HG03521 (cell line): Measurements from ENCODE around the gene TAB3.

Experiments
- ATAC-seq: cut with Tn5 transposase; IDR thresholded peaks from one replicate; pipeline ENCODE4 v1.9.1; 2021; ENCODE audit warnings: mild to moderate bottlenecking, moderate library complexity; ENCODE audit not compliant: unreplicated experiment

Gene TAB3, protein sequence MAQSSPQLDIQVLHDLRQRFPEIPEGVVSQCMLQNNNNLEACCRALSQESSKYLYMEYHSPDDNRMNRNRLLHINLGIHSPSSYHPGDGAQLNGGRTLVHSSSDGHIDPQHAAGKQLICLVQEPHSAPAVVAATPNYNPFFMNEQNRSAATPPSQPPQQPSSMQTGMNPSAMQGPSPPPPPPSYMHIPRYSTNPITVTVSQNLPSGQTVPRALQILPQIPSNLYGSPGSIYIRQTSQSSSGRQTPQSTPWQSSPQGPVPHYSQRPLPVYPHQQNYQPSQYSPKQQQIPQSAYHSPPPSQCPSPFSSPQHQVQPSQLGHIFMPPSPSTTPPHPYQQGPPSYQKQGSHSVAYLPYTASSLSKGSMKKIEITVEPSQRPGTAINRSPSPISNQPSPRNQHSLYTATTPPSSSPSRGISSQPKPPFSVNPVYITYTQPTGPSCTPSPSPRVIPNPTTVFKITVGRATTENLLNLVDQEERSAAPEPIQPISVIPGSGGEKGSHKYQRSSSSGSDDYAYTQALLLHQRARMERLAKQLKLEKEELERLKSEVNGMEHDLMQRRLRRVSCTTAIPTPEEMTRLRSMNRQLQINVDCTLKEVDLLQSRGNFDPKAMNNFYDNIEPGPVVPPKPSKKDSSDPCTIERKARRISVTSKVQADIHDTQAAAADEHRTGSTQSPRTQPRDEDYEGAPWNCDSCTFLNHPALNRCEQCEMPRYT

DNA sequence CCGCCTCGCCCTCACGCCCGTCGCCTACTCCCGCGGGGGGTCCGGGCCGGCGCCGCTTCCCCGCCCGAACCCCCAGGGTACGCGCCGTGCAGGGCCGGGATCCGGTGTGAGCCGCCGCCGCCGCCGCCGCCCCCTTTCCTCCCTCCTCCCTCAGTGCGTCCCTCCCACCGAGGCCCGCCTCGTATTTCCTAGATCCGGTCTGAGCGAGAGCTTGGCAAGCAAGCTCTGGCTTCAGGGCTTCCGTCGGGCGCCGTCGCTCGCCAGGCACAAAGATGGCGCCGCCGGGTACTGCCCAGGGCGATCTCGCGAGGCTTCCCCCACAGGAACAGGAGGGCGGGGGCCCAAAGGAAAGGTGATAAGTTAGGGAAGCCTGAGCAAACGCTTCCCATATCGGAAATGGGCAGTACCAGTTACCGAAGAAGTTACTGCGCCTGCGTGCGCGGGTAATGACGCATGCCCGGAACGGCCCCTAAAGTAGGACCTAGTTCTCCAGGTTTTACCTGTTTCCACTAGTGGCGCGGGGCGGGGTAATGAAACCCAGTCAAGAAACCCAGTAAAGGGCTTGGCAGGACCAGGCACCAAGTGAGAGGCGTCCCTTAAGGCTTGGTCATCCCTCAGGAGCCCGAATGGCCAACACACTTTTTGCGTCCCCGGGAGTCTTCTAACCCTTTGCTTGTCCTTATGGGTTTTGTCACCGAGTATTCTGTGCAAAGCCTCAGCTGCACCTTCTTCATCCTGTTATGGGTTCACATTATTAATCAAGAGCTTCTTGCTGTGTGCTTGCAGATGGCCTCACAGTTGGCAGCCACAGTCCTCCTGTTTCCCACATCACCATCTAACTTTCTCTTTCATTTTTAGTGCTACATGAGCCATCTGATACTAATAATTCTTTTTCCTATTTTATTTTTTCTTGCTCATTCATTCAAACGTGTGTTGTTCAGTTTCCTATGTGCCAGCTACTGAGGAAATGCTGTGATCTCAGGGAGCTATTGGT is at the start of gene TAB3:
TAB3 (minus strand) TSS at position 108 of the 994 bp plus-strand sequence. CDS start 29,666 bp downstream, outside the sequence.
- ATAC-seq: peak; percentile 88

DNA sequence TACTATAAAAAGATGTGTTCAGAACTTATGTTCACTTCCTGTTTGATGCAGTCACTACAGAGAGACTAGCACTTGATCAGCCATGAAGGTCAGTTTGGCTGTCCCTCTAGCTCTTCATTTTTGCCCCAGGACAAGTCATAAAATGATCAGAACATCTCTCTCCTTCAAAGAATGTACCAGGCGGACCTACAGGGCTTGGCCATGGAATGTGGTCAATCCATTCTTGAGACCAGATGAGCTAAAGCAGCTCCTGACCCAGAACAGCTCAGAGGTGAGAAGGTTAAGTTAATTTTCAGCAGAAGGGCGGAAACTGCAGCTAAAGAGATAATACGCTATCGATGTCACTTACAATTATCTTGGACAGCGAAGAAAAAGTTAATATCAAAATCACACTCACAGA is 49.2 kb upstream of the TAB3 start:
- ATAC-seq: no peak

DNA sequence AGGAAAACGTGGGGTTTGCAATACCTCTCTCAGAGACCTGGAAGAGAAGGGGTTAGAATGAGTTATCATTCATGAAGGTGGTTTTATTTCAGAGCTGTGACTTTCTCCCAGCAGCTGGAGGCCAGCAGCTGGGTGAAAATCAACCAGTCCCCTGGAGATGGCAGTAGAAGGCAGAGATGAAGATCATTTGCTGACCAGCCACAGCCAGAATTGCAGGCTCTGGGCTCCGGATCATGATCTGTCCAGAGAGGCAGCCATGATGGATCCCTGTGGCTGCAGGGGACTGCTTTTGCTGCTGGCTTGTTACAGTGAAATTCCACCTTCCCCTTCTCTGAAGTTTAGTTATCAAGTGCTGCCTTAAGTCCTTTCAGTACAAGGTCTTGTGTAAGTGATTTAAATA is 46.9 kb upstream of the TAB3 start:
- ATAC-seq: no peak

DNA sequence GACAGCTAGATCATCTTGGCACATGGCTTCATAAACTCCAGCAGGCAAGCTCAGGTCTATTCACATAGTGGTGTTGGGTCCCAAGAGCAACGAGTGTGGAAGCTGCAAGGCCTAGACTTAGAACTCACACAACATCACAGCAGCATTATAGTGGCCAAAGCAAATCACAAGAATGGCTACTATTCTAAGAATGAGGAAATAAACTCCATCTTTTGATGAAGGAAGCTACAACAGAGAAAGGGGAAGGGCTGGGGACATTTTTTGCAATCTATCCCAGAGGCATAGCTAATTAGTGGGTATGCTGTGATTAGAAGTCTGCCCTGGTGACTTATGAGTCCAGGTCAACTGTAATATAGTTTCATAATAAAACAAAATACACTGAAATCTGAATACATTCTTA is 42.9 kb upstream of the TAB3 start:
- ATAC-seq: no peak

DNA sequence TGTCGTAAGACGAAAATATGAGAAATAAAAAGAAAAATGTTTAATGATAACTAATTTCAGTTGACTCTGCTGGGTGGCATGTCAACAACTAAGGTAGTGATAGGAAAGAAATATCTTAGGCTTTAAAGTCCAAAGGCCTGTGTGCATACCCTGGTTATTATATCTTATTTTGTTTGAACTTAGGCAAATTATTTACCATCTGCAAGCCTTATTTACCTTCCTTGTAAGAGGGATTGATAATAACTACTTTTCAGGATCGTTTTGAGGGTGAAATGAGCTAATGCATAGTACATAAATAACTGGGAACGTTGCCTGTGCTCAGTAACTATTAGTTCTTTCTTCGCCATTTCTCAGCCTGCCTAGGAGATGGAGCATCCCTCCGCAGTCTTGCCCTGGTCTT is 41.6 kb upstream of the TAB3 start:
- no peak for ATAC-seq

DNA sequence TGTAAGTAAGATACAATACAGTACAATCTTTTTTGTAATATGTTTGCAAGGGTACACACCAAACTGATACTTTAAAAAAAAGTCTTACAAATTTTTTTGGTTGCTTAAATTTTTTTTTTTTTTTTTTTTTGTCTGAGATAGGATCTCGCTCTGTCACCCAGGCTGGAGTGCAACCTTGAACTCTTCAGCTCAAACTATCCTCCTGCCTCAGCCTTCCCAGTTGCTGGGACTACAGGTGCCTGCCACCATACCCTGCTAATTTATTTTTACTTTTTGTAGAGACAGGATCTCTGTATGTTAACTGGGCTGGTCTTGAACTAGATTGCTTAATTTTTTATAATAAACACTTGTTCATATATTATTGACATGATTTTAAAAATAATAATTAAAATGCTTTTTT is 41.1 kb upstream of the TAB3 start:
- no peak for ATAC-seq

DNA sequence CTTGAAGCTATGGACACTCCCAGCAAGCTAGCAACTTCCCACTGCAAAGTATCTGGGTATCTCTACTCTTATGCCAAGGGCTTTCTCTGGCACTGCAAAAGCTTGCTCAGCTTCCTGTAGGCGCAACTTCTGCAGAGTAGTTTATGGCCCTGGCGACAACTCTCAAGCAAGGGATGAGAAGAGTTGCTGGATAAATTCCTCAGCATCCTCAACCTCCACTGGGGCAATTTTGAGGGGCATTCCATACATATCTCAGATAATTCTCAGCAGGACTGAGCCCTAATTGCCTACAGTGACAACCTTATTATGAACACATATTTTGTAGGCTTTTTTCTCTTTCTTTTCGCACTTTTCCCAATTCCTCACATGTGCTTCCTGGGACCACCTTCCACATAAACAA is 31.2 kb upstream of the TAB3 start:
- no peak for ATAC-seq

DNA sequence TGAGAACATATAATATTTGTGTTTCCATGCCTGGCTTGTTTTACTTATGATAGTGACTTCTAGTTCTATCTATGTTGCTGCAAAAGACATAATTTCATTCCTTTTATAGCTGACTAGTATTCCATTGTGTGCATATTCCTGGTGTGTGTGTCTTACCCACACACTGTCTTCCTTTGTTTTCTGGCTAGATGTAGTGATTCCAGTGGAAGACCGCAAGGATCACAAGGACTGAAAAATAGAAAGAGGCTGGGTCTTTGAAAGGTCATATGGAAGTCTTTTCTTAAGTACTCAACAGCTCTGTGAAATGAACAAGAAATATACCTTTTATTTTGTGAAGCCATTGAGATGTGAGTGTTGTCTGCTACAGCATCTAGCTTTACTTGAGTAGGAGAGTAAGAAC is 29.4 kb upstream of the TAB3 start:
- ATAC-seq: no peak

DNA sequence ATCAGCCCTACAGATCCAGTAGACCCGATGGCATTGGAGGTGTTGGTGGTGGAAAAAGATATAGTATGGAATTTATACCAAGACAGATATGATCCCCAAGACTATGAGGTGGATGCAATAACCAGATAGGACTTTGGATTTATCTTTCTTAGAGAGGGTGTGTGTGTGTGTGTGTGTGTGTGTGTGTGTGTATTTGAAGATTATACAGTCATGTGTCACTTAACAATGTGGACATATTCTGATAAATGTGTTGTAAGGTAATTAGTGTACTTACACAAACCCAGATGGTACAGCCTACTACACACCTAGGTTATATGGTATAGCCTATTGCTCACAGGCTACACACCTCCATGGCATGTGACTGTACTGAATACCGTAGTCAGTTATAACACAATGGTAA is 24.4 kb upstream of the TAB3 start:
- ATAC-seq: no peak

DNA sequence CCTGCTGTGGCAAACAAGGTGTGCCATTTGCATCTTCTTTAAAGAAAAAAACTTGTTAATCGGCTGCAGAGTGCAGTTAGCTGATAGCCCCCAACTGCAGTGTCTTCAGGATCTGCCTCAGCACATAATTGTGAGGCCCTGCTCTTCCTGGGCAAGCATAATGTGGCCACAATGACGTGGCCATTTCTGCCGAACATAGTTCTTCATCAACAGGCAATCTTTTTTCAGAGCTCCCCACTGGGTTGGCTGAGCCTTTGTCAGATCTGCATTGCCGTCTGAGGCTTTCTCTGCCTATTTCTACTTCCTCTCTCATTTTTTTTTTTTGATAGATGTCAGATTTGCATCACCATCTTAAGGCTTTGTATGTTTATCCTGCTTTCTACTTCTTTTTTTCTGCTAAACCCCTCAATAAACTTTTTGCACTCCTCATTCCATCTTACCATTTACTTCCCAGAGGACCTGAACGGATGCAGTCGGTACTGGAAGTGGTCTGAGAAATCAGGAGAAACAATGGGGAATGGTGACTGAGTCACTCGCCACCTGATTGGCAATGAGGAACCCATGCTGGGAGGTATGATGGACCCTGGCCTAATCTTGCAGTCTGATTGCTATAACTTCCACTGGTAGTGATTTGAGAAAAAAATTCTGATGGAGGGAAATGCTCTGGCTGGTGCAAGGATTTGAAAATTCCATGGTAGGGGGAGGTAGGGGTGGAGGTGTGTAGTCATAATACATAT is 21.2 kb upstream of the TAB3 start:
- ATAC-seq: no peak

DNA sequence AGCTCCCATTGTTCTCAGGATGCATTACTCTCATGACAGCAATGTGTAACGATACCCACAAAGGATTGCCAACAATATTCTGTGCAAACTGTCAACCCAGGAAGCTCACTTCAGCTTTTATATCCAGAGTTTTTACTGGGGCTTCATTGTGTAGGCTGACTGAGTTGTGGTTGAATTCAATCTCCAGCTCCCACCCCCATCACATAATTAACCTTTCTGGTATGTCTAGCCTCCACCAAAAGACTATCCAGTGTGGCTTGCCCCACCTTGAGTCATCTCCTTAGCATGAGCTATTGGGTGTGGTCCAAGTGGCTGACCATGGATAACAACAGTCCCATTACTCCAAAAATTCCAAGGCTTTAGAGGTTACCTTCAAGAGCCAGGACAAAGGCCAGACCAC is 17.7 kb upstream of the TAB3 start:
- no peak for ATAC-seq

DNA sequence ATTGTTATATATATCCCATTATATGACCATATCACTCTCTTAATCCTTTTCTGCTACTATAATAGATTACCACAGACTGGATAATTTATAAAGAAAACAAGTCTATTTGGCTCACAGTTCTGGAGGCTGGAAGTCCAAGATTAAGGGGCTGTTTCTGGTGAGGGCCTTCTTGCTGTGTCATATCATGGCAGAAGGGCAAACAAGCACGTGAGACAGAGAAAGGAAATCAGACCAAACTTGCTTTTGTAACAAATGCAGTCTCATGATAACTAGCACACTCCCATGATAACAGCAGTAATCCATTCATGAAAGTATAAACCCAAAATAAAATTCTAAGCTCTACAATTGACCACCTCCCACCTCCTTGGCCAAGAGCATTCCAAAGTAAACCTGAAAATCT is 16.3 kb upstream of the TAB3 start:
- ATAC-seq: no peak

DNA sequence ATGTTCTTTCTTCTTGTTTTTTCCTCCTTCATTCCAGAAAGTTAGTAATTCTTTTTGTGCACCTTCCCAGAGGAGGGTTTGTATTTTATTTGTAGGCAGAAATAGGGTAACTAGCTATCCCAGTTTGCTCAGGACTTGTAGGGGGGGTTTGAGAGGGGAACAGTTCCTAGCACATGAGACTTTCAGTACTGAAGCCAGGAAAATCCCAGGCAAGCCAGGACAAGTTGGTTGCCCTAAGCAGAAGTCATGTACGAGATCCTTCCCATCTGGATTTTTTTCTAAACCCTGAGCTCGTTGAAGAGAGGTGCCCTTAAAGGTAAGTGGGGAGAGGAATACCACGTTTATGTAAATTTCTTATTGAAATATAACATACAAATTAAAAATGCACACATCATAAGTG is 15.6 kb upstream of the TAB3 start:
- no peak for ATAC-seq

DNA sequence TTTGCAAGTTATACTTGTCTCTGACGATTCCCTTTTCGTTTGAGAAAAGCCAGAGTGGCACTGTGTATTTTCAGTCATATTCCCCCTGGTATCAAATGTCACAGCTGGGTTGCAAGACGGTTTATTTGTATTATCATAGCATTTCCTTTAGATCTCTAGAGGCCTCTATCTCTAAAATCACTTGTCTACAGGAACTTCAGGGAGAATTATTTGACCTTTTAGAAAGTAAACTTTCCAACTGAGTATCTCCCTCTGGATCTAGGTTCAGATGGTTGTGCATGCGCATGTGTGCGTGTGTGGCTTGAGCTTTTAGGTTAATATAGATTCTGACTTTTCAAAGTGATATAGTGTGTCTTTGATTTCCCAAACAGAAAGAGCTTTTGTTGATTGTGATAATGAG is 15.1 kb upstream of the TAB3 start:
- no peak for ATAC-seq

DNA sequence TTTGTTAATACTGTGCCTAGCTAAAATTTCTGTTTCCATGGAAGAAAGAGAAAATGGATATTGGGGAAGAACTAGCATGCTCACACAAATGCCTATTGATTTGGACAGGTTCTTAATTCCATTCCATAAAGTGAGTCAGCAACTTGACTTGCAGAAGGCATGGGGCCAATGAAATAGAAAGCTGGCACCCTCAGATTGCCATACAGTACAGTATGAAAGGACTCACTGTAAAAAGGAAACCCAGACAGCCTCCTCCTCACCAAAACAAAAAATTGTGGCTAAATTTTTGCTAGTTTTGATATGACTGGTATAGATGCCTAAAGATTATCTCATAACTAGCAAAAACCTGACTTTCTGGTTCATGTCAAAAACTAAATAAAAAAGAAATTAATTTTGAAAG is 11.2 kb upstream of the TAB3 start:
- no peak for ATAC-seq

DNA sequence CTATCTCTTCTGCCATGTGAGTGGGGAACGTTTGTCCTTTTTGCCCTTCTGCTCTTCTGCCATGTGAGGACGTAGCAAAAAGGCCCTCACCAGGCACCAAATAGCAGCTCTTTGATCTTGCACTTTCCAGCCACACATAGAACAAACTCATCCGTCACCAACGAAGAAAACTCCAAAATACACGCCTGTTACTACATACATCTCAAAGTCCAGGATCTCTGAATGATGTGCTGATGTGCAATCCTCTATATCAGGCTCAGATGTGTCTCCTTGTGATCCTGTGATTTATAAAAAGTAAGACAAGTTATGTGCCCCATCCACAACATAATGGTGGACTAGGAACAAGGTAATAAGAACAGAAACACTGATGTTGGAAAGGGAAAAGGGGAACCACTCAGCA is 9.8 kb upstream of the TAB3 start:
- ATAC-seq: no peak

DNA sequence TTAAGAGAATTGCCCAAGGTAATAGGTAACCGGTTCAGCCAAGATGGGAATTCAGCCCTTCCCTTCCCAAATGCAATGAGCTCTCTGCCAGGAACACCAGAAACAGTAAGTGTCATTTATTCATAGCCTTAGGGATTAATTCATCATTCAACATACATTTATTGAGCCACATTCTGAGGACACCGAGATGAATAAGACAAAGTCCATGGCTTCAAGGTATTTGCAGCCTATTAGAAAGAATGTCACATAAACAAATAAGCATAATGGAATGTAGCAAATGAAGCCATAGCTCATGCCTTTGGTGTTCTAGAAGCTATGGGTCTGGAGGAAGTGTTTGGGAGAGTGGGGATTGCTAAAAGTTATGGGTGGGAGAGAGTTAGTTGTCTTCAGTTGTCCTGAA is 6.3 kb upstream of the TAB3 start:
- ATAC-seq: no peak

DNA sequence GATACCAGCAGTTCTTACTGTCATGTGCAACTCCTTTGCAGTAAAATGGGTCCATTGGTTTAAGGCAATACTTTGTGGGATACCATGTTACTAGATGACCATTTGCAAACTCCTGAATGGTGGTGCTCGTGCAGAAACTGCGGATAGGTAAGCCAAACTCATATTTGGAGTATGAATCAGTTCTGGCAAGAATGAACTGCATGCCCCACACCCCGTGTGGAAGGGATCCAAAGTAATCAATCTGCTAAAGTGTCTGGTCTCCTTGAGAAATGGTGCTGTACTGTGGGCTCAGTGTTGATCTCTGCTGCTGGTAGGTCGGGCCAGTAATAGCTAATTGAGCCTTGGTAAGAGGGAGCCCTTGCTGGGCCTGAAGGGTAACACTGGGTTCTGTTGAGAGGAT is 4.2 kb upstream of the TAB3 start:
- no peak for ATAC-seq

DNA sequence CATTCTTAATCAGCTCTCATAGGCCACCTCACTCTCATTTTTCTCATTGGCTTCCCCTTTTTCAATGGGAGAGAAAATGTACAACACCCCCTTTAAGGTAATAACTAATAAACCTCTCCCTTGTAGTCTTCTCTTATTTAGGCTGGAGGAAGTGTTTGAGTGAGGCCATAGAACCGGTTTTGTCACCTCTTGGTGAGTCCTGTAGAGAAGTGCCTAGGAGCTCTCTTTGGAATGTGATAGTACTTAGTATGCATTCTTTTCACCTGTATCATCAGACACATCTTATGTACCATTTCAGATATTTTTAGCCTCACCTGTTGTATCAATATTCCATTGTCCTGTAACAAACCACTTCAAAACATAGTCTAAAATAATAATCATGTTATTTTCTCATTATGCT is 3.5 kb upstream of the TAB3 start:
- ATAC-seq: no peak

DNA sequence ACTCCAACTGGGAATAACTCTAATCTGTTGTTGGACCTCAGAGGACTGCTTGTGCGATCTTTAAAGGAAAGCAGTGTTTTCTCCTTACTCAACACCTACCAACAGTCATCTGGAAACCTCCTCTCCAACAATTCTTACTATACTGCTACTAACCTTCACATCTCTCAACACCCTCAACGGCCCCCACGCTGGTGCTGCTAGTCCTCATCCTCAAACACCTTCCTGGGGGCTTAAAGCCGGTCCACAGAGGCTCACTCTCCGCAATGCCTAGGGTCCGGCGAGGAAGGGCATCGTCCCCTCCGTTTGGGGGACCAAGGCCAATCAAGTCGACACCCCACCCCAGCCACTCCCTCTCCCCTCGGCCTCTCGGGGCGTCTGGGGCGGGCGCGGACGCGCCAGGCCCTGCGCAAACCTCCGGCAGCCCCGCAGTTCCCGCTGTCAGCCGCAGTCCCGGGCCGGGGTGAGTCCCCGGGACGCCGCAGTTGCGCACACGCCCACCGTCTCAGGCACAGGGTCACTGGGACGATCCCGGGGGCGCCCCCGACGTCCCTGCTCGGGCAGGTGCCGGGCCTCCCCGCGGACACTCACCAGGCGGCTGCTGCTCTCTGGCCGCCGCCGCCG is 418 bp downstream of the TAB3 start:
- peak; percentile 26 for ATAC-seq
